Esophagus muscularis mucosa (tissue), 4 donors: ENCODE results near the gene ATP5F1C. TPM values are rescaled to one million over a fixed set of nuclear protein-coding genes. Genes with fewer than 3 reads are reported as not detected.

Source experiments
- DNase-seq: peaks from one replicate; pipeline ENCODE4 v3.0.0-alpha.2; 2017; ENCODE audit errors: extremely low spot score
- H3K27ac ChIP-seq, 4 donors: fragments of 200-600 bp; sonication (generic); replicated peaks in 1 of 4; 1 replicate in 3 of 4; 2 replicates in 1 of 4; pipeline ENCODE4 v1.5.1; 2016 to 2019; ENCODE audit warnings: mild to moderate bottlenecking in 1 of 4
- H3K27me3 ChIP-seq, 4 donors: fragments of 200-600 bp; sonication (generic); one replicate each; pipeline versions ENCODE4 v1.5.1 to v1.6.0; 2016 to 2019
- H3K36me3 ChIP-seq, 4 donors: fragments of 200-600 bp; sonication (generic); one replicate each; pipeline ENCODE4 v1.5.1; 2016 to 2019
- H3K4me1 ChIP-seq, 4 donors: fragments of 200-600 bp; sonication (generic); one replicate each; pipeline ENCODE4 v1.5.1; 2016 to 2019
- H3K4me3 ChIP-seq, 4 donors: fragments of 200-600 bp; sonication (generic); 1 replicate in 2 of 4; 2 replicates in 2 of 4; pipeline ENCODE4 v1.5.1; 2016 to 2019; ENCODE audit warnings: mild to moderate bottlenecking in 4 of 4, moderate library complexity in 1 of 4
- H3K9me3 ChIP-seq, 4 donors: fragments of 200-600 bp; sonication (generic); 1 replicate in 3 of 4; 2 replicates in 1 of 4; pipeline ENCODE4 v1.5.1; 2016 to 2019
- EP300 ChIP-seq: sonication (generic); formaldehyde crosslinking; IDR thresholded peaks from one replicate; pipeline ENCODE4 v1.6.1; 2017; ENCODE audit warnings: antibody characterized with exemption
- POLR2A ChIP-seq: fragments of 450-650 bp; IDR thresholded peaks from one replicate; pipeline ENCODE4 v1.6.1; 2017; ENCODE audit warnings: antibody characterized with exemption, moderate library complexity, mild to moderate bottlenecking, low read depth
- POLR2AphosphoS5 ChIP-seq, 2 donors: sonication (generic); formaldehyde crosslinking; IDR thresholded peaks; one replicate each; pipeline ENCODE4 v1.6.1; 2017; ENCODE audit warnings: antibody characterized with exemption in 2 of 2
- WGBS: methylation state at CpG from one replicate; pipeline ENCODE4 v1.1.5; 2018; 5-methylcytosine and 5-hydroxymethylcytosine counted together
- intact Hi-C: fragments of 100-400 bp; cut with DNase I; formaldehyde crosslinking; loops from one replicate; pipeline ENCODE4 v1.15.1; 2023
- total RNA-seq, 4 donors: library from RNA; depleted of rRNA; stranded (reverse); fragments of >200 nt; gene quantifications; one replicate each; pipeline versions ENCODE4 v1.1.0 to v1.2.1, GENCODE V29; 2016
- TF ChIP-seq, protein P1 (sequence below), 3 experiments: fragments of 200-600 bp in 2 of 3; fragments of 450-650 bp in 1 of 3; sonication (generic) in 2 of 3; IDR thresholded peaks; one replicate each; pipeline ENCODE4 v1.5.1; 2017 to 2019; ENCODE audit warnings: antibody characterized with exemption in 3 of 3, mild to moderate bottlenecking in 2 of 3, moderate library complexity in 1 of 3

The ATP5F1C gene
- total RNA-seq, 4 donors from 2014 or later: 220 to 321 (median 258) TPM

DNA sequence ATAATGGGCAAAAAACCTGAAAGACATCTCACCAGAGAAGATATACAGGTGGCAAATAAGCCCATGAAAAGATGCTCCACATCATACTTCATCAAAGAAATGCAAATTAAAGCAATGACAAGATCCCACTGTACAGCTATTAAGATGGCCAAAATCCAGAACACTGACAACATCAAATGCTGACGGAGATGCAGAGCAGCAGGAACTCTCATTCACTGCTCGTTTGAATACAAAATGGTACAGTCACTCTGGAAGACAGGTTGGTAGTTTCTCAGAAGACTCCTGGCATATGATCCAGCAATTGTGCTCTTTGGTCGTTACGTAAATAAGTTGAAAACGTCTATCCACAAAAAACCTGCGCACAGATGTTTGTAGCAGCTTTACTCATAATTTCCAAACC is 35.7 kb upstream of the ATP5F1C start:
- Histone ChIP-seq H3K4me3 (no peak overlapping the region), H3K27me3 (no peaks in the 10 kb centered on the region), H3K27ac (no peak overlapping the region), H3K4me1 (no peaks in the 10 kb centered on the region), H3K9me3 (no peaks in the 10 kb centered on the region), H3K36me3 (peaks cover 45 to 75% (median 60%) of the 10 kb centered on the region in 4 donors)
- no peak for DNase-seq
- TF ChIP-seq, protein P1, sequence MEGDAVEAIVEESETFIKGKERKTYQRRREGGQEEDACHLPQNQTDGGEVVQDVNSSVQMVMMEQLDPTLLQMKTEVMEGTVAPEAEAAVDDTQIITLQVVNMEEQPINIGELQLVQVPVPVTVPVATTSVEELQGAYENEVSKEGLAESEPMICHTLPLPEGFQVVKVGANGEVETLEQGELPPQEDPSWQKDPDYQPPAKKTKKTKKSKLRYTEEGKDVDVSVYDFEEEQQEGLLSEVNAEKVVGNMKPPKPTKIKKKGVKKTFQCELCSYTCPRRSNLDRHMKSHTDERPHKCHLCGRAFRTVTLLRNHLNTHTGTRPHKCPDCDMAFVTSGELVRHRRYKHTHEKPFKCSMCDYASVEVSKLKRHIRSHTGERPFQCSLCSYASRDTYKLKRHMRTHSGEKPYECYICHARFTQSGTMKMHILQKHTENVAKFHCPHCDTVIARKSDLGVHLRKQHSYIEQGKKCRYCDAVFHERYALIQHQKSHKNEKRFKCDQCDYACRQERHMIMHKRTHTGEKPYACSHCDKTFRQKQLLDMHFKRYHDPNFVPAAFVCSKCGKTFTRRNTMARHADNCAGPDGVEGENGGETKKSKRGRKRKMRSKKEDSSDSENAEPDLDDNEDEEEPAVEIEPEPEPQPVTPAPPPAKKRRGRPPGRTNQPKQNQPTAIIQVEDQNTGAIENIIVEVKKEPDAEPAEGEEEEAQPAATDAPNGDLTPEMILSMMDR (IDR thresholded peaks at IDR 0.05): no peak
- TF ChIP-seq EP300 (no peak), POLR2AphosphoS5 (IDR thresholded peaks at IDR 0.05) (no peak), POLR2A (no peak)
- 93% methylated on average over 6 of the region's 6 CpGs for WGBS
- intact Hi-C loops: no loop called here

DNA sequence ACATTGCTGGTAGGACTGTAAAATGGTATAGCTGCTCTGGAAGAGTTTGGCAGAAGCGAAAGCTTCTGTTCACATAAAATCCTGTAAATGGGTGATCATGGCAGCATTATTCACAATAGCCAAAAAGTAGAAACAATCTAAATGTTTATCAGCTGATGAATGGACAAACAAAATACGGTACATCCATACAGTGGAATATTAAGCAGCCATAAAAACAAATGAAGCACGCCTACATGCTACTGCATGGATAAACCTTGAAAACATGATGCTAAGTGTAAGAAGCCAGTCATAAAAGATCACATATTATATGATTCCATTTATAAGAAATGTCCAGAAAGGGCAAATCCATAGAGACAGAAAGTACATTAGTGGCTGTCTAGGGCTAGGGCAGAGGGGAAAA is 32.9 kb upstream of the ATP5F1C start:
- intact Hi-C loops: no loop called here
- WGBS: 77% methylated on average over 3 of the region's 3 CpGs
- no peaks in the 10 kb centered on the region for H3K4me1 ChIP-seq
- no peaks in the 10 kb centered on the region for H3K27me3 ChIP-seq
- no peak for DNase-seq
- no peaks in the 10 kb centered on the region for H3K9me3 ChIP-seq
- H3K4me3 ChIP-seq: no peak overlapping the region
- TF ChIP-seq POLR2A (no peak), POLR2AphosphoS5 (IDR thresholded peaks at IDR 0.05) (no peak), EP300 (no peak)
- TF ChIP-seq, protein P1 (IDR thresholded peaks at IDR 0.05): no peak
- no peak overlapping the region for H3K27ac ChIP-seq
- H3K36me3 ChIP-seq: peaks cover 60 to 93% (median 79%) of the 10 kb centered on the region in 4 donors

DNA sequence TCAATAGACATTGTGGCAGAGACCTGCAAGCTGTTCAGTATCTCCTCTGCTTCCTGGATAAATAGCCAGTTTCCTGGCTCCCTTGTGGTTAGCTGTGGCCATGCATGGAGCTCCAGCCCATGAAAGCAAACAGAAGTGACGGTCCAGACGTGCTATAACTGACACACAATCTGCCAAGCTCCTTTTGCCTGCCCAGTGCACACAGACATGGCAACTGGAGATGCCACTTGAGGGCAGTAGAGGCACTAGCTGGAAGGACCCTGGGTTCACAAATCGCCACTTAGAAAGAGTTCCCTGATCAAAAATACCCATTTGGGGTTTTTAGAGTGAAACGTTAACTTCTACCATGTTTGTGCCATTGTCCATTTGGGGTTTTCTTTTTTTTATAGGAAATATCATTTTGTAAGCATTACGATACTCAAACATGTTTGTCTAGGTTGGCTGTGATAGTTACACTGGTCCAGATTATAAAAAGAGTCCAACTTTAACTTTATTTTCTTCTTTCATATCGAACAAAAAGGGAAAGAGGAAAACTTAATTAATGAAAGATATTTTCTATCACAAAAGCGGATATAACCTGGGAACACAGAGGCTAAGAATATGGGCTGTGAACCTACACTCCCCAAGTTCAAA is 31.5 kb upstream of the ATP5F1C start:
- 77% methylated on average over 7 of the region's 7 CpGs for WGBS
- peaks cover 65 to 95% (median 84%) of the 10 kb centered on the region in 4 donors for H3K36me3 ChIP-seq
- intact Hi-C loops: no loop called here

DNA sequence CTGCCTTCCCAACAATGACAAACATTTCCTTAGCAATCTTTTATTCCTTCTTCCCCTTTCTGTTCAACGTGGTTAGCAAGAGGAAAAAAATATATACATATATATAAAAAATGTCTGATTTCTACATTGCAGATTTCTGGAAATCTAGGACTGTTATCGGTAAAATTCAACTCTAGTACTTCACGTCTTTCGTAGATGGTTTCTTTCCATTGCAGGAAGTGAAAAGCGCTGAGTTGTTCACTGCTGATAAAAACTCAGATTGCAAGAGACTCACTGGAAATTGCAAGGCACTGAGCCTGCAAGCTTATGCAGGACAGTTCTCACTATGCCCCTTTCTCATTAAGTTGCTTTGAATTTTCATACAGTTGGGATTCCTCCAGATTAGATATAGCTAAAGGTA is 24.0 kb upstream of the ATP5F1C start:
- TF ChIP-seq, protein P1 (IDR thresholded peaks at IDR 0.05): no peak
- TF ChIP-seq EP300: no peak
- no peak for TF ChIP-seq POLR2AphosphoS5 (IDR thresholded peaks at IDR 0.05)
- TF ChIP-seq POLR2A: no peak
- 76% methylated on average over 5 of the region's 5 CpGs for WGBS
- Histone ChIP-seq H3K36me3 (peaks cover 64 to 100% (median 88%) of the 10 kb centered on the region in 4 donors), H3K27ac (no peak overlapping the region), H3K9me3 (no peaks in the 10 kb centered on the region), H3K4me3 (no peak overlapping the region), H3K27me3 (no peaks in the 10 kb centered on the region), H3K4me1 (no peaks in the 10 kb centered on the region)
- DNase-seq: no peak
- intact Hi-C loops: no loop called here

More for the DNA sequence above, 31.5 kb upstream of the ATP5F1C start:
- Histone ChIP-seq H3K4me3 (no peak overlapping the region), H3K27me3 (no peaks in the 10 kb centered on the region), H3K4me1 (no peaks in the 10 kb centered on the region), H3K27ac (no peak overlapping the region), H3K9me3 (no peaks in the 10 kb centered on the region)
- DNase-seq: no peak
- TF ChIP-seq EP300: no peak
- TF ChIP-seq, protein P1 (IDR thresholded peaks at IDR 0.05): peak in 2 of 3 experiments; percentile 9 to 28
- no peak for TF ChIP-seq POLR2A

DNA sequence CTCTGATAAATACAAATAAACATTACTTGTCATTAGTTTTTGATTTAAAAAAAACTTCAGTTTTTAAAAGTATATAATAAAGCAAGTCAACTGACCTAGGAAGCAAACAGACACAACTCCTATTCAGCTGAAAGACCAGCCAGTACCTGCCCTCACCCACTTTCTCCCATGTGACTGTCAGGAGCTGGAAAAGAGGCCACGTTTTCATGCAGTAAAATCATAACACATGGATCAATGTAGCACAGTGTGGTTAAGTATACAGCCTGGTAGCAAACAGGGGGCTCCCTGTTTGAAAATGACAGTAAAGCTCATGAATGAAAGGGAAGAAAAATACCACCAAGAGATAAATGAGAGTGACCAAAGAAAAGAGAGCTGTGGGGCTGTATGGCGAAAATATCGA is 21.7 kb upstream of the ATP5F1C start:
- Histone ChIP-seq H3K27ac (no peak overlapping the region), H3K4me3 (no peak overlapping the region), H3K9me3 (no peaks in the 10 kb centered on the region), H3K4me1 (no peaks in the 10 kb centered on the region), H3K36me3 (peaks cover 58 to 98% (median 84%) of the 10 kb centered on the region in 4 donors), H3K27me3 (no peaks in the 10 kb centered on the region)
- WGBS: 81% methylated on average over 3 of the region's 3 CpGs
- TF ChIP-seq POLR2AphosphoS5 (IDR thresholded peaks at IDR 0.05) (no peak), EP300 (no peak), POLR2A (no peak)
- TF ChIP-seq, protein P1 (IDR thresholded peaks at IDR 0.05): no peak
- no peak for DNase-seq
- intact Hi-C loops: no loop called here
